Vagina (tissue), 2 donors: Measurements from ENCODE around the gene SPINK2. TPM values are rescaled to one million over a fixed set of nuclear protein-coding genes. Genes with fewer than 3 reads are reported as not detected.

Source experiments
- DNase-seq, 2 donors: peaks; one replicate each; pipeline ENCODE4 v3.0.0-alpha.2; 2017; ENCODE audit errors: extremely low spot score in 2 of 2
- H3K27ac ChIP-seq: fragments of 200-600 bp; sonication (generic); one replicate; pipeline ENCODE4 v1.5.1; 2019
- H3K27me3 ChIP-seq: fragments of 200-600 bp; sonication (generic); one replicate; pipeline ENCODE4 v1.5.1; 2019
- H3K36me3 ChIP-seq, 2 donors: fragments of 200-600 bp; sonication (generic); one replicate each; pipeline ENCODE4 v1.5.1; 2017 to 2019
- H3K4me1 ChIP-seq: fragments of 200-600 bp; sonication (generic); one replicate; pipeline ENCODE4 v1.5.1; 2019
- H3K4me3 ChIP-seq, 2 donors: fragments of 200-600 bp; sonication (generic); 1 replicate in 1 of 2; 2 replicates in 1 of 2; pipeline ENCODE4 v1.5.1; 2016 to 2019
- H3K9me3 ChIP-seq: fragments of 200-600 bp; sonication (generic); one replicate; pipeline ENCODE4 v1.5.1; 2019
- CTCF ChIP-seq, 3 experiments: fragments of 450-650 bp in 2 of 3; fragments of 200-600 bp in 1 of 3; sonication (generic) in 1 of 3; IDR thresholded peaks; one replicate each; pipeline ENCODE4 v1.5.1; 2017 to 2019; ENCODE audit warnings: antibody characterized with exemption in 3 of 3, mild to moderate bottlenecking in 2 of 3, moderate library complexity in 2 of 3
- POLR2A ChIP-seq, 2 donors: fragments of 450-650 bp; IDR thresholded peaks; one replicate each; pipeline ENCODE4 v1.6.1; 2017; ENCODE audit warnings: antibody characterized with exemption in 2 of 2, mild to moderate bottlenecking in 2 of 2, moderate library complexity in 2 of 2
- POLR2AphosphoS5 ChIP-seq, 2 donors: sonication (generic); formaldehyde crosslinking; IDR thresholded peaks; one replicate each; pipeline ENCODE4 v1.9.0; 2017; ENCODE audit warnings: antibody characterized with exemption in 2 of 2, mild to moderate bottlenecking in 2 of 2, low read depth in 1 of 2; ENCODE audit not compliant: insufficient read depth in 1 of 2
- intact Hi-C: fragments of 100-400 bp; cut with DNase I; formaldehyde crosslinking; loops from one replicate; pipeline ENCODE4 v1.15.1; 2023
- total RNA-seq: library from RNA; depleted of rRNA; stranded (reverse); fragments of >200 nt; gene quantifications from one replicate; pipeline ENCODE4 v1.2.3, GENCODE V29; 2016

The SPINK2 gene
- 4.4 TPM for total RNA-seq

- Histone ChIP-seq H3K27ac (no peak within 1 kb of the TSS), H3K9me3 (no peaks in the 10 kb centered on the region), H3K36me3 (no peaks in the 10 kb centered on the region), H3K4me3 (peak within 1 kb of the TSS; percentile 41 to 49), H3K4me1 (peaks cover 9% of the 10 kb centered on the region), H3K27me3 (no peaks in the 10 kb centered on the region)
- intact Hi-C loops = no loop called here
- no peak for DNase-seq
- TF ChIP-seq CTCF (IDR thresholded peaks at IDR 0.05) (no peak), POLR2A (IDR thresholded peaks at IDR 0.05) (no peak), POLR2AphosphoS5 (IDR thresholded peaks at IDR 0.05; ENCODE audit: insufficient read depth in 1 of 2, low read depth in 1 of 2) (peak in 1 of 2 donors; percentile 44)
These were observed at the start of gene SPINK2 for GRCh38 chr4:56821381-56822243. Gene SPINK2, minus strand, starts transcription at chr4:56821701. Its CDS starts 39 bp downstream, at chr4:56821662.

- TF ChIP-seq POLR2A (IDR thresholded peaks at IDR 0.05) = no peak
- TF ChIP-seq POLR2AphosphoS5 (IDR thresholded peaks at IDR 0.05; ENCODE audit: insufficient read depth in 1 of 2, low read depth in 1 of 2) = no peak
- no peak for TF ChIP-seq CTCF (IDR thresholded peaks at IDR 0.05)
- Histone ChIP-seq H3K4me1 (peaks cover 7% of the 10 kb centered on the region), H3K9me3 (no peaks in the 10 kb centered on the region), H3K36me3 (no peaks in the 10 kb centered on the region), H3K27me3 (no peaks in the 10 kb centered on the region), H3K4me3 (peak overlapping the region in 1 of 2 donors; percentile 16), H3K27ac (no peak overlapping the region)
- DNase-seq = no peak
- intact Hi-C loops = no loop called here
These were observed 49.4 kb upstream of the SPINK2 start for GRCh38 chr4:56870946-56871345.

- no peaks in the 10 kb centered on the region for H3K9me3 ChIP-seq
These were observed 42.1 kb upstream of the SPINK2 start for GRCh38 chr4:56863441-56864139.

GRCh38 chr4:56861360-56861759 lies 39.9 kb upstream of the SPINK2 start:
- H3K27me3 ChIP-seq = no peaks in the 10 kb centered on the region
- no peak for DNase-seq
- no peaks in the 10 kb centered on the region for H3K9me3 ChIP-seq
- H3K4me1 ChIP-seq = no peaks in the 10 kb centered on the region
- no peak for TF ChIP-seq POLR2A (IDR thresholded peaks at IDR 0.05)
- TF ChIP-seq POLR2AphosphoS5 (IDR thresholded peaks at IDR 0.05; ENCODE audit: insufficient read depth in 1 of 2, low read depth in 1 of 2) = no peak
- no peak for TF ChIP-seq CTCF (IDR thresholded peaks at IDR 0.05)
- no peak overlapping the region for H3K27ac ChIP-seq
- intact Hi-C loops = no loop called here
- no peaks in the 10 kb centered on the region for H3K36me3 ChIP-seq
- H3K4me3 ChIP-seq = no peak overlapping the region

More at GRCh38 chr4:56863441-56864139, 42.1 kb upstream of the SPINK2 start:
- no peak overlapping the region for H3K27ac ChIP-seq
- intact Hi-C loops = no loop called here
- no peak for DNase-seq
- no peaks in the 10 kb centered on the region for H3K4me1 ChIP-seq
- no peak for TF ChIP-seq POLR2AphosphoS5 (IDR thresholded peaks at IDR 0.05; ENCODE audit: insufficient read depth in 1 of 2, low read depth in 1 of 2)
- H3K27me3 ChIP-seq = no peaks in the 10 kb centered on the region
- H3K4me3 ChIP-seq = no peak overlapping the region
- no peaks in the 10 kb centered on the region for H3K36me3 ChIP-seq

GRCh38 chr4:56860781-56861180 lies 39.3 kb upstream of the SPINK2 start:
- TF ChIP-seq POLR2AphosphoS5 (IDR thresholded peaks at IDR 0.05; ENCODE audit: insufficient read depth in 1 of 2, low read depth in 1 of 2) (no peak), POLR2A (IDR thresholded peaks at IDR 0.05) (no peak), CTCF (IDR thresholded peaks at IDR 0.05) (no peak)
- no peaks in the 10 kb centered on the region for H3K4me1 ChIP-seq
- H3K36me3 ChIP-seq = no peaks in the 10 kb centered on the region
- intact Hi-C loops = no loop called here
- no peaks in the 10 kb centered on the region for H3K9me3 ChIP-seq
- no peak overlapping the region for H3K27ac ChIP-seq
- H3K27me3 ChIP-seq = no peaks in the 10 kb centered on the region
- no peak overlapping the region for H3K4me3 ChIP-seq
- DNase-seq = no peak
